NT2/D1 (cell line): ENCODE data around the gene PRSS50.
"Not testable (repeated sequence)": the region's sequence is repeated elsewhere in the genome, so short reads cannot be mapped to it uniquely, and the experiment has no call there.

Source experiments
- DNase-seq: peaks from one replicate; pipeline ENCODE4 v3.0.0-alpha.2; 2011; ENCODE audit warnings: low read depth, low spot score
- H3K27me3 ChIP-seq: 2 replicates; pipeline ENCODE4 v1.6.0; 2011; ENCODE audit warnings: mild to moderate bottlenecking; ENCODE audit not compliant: insufficient read length, insufficient read depth
- H3K36me3 ChIP-seq: 2 replicates; pipeline ENCODE4 v1.6.1; 2011; ENCODE audit warnings: mild to moderate bottlenecking, low read length, mixed read lengths; ENCODE audit not compliant: insufficient read depth, insufficient read length
- H3K4me1 ChIP-seq: 2 replicates; pipeline ENCODE4 v1.5.1; 2011; ENCODE audit not compliant: insufficient read depth, insufficient read length
- H3K4me3 ChIP-seq: 2 replicates; pipeline ENCODE4 v1.5.1; 2011; ENCODE audit warnings: low read depth; ENCODE audit not compliant: insufficient read length
- H3K9ac ChIP-seq: 2 replicates; pipeline ENCODE4 v1.6.0; 2011; ENCODE audit warnings: low read depth; ENCODE audit not compliant: insufficient read length
- H3K9me3 ChIP-seq: 2 replicates; pipeline ENCODE4 v1.5.1; 2011; ENCODE audit warnings: mild to moderate bottlenecking, low read length; ENCODE audit not compliant: insufficient read depth
- SUZ12 ChIP-seq: IDR thresholded peaks from 2 replicates; pipeline ENCODE4 v1.6.1; 2011; ENCODE audit not compliant: insufficient read length, insufficient read depth; ENCODE audit errors: extremely low read depth
- YY1 ChIP-seq: IDR thresholded peaks from 2 replicates; pipeline ENCODE4 v1.6.1; 2011; ENCODE audit not compliant: insufficient read length, insufficient read depth
- ZNF274 ChIP-seq: IDR thresholded peaks from 2 replicates; pipeline ENCODE4 v1.6.1; 2011; ENCODE audit warnings: mild to moderate bottlenecking, low read depth, low read length

Gene PRSS50

DNA sequence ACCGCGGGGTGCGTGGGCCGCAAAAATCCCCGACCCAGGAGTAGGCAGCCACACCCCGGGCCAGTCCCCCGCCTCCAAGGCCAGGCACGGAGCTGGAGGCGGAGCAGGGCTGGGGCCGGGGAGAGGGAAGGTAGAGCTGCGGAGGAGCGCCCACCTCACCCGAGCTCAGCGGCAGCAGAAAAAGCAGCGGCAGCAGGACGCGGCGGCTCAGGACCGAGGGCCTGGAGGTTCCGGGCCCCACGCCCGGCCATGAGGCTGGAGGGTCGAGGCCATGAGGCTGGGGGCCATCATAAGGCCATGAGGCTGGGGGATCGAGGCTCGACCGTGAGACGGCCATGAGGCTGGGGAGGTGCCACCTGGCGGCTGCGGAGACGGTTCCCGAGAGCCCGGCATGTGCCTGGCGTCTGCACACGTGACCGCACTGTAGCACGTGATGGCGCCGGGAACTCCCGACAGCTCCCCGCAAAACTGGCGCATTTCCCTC, 32.9 kb upstream of the PRSS50 start:
- H3K4me1 ChIP-seq = peaks cover 5% of the 10 kb centered on the region
- TF ChIP-seq ZNF274 (no peak), SUZ12 (no peak), YY1 (no peak)
- no peak overlapping the region for H3K4me3 ChIP-seq
- no peaks in the 10 kb centered on the region for H3K27me3 ChIP-seq
- H3K9me3 ChIP-seq = no peaks in the 10 kb centered on the region
- H3K36me3 ChIP-seq = no peaks in the 10 kb centered on the region
- no peak overlapping the region for H3K9ac ChIP-seq
- DNase-seq = no peak

DNA sequence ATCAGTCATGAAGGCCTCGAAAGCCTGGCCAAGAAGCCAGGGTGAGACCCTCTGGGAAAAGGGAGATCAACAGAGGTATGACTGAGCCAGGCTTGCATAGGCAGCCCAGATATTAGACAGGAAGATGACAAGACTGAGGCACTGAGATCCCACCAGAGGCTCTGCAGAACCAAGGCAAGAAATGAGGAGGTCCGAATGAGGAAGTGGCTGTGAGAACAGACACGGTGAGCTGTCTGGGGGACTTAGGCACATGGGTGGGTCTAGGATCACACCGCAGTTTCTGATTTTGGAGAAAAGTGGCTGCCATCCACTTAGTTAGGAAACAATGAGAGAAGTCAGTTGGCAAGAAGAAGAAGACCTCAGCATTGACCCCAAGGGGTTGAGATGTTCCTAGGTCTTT, 31.5 kb upstream of the PRSS50 start:
- H3K36me3 ChIP-seq = no peaks in the 10 kb centered on the region
- peak overlapping the region; percentile 7 for H3K9ac ChIP-seq
- DNase-seq = no peak
- no peaks in the 10 kb centered on the region for H3K9me3 ChIP-seq
- H3K4me1 ChIP-seq = peaks cover 13% of the 10 kb centered on the region
- H3K27me3 ChIP-seq = no peaks in the 10 kb centered on the region
- H3K4me3 ChIP-seq = no peak overlapping the region
- no peak for TF ChIP-seq YY1

GRCh38 chr3:46748170-46748569, 30.5 kb upstream of the PRSS50 start:
- H3K36me3 ChIP-seq = no peaks in the 10 kb centered on the region
- H3K27me3 ChIP-seq = no peaks in the 10 kb centered on the region
- DNase-seq = peak; percentile 59
- H3K9ac ChIP-seq = no peak overlapping the region
- H3K4me3 ChIP-seq = no peak overlapping the region
- TF ChIP-seq YY1 = no peak
- TF ChIP-seq ZNF274 = no peak
- no peak for TF ChIP-seq SUZ12
- peaks cover 20% of the 10 kb centered on the region for H3K4me1 ChIP-seq
- no peaks in the 10 kb centered on the region for H3K9me3 ChIP-seq

DNA sequence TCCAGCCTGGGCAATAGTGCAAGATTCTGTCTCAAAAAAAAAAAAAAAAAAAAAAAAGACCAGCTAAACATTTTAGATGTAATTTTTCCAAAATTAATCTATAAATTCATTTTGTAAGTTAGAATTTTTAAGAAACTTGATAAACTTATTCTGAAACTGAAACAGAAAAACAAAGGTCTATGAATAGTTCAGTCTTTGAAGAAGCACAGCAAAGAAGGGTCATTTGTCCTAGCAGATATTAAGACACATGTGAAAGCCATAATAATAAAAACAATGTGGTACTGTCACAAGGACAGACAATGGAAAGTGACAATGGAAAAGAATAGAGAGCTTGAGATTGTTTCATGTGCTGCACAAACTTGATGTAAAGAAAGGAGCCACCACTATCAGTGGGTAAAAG, 29.0 kb upstream of the PRSS50 start:
- TF ChIP-seq YY1 = no peak
- TF ChIP-seq SUZ12 = no peak
- TF ChIP-seq ZNF274 = no peak
- Histone ChIP-seq H3K27me3 (no peaks in the 10 kb centered on the region), H3K4me3 (no peak overlapping the region), H3K4me1 (peaks cover 25% of the 10 kb centered on the region), H3K9ac (no peak overlapping the region), H3K9me3 (no peaks in the 10 kb centered on the region), H3K36me3 (no peaks in the 10 kb centered on the region)
- no peak for DNase-seq

- DNase-seq = no peak
- no peaks in the 10 kb centered on the region for H3K36me3 ChIP-seq
- no peak overlapping the region for H3K9ac ChIP-seq
- H3K4me3 ChIP-seq = no peak overlapping the region
- peaks cover 20% of the 10 kb centered on the region for H3K4me1 ChIP-seq
- no peaks in the 10 kb centered on the region for H3K27me3 ChIP-seq
- no peaks in the 10 kb centered on the region for H3K9me3 ChIP-seq
- TF ChIP-seq ZNF274 (no peak), SUZ12 (no peak), YY1 (no peak)
Measured at GRCh38 chr3:46742992-46743585, 25.4 kb upstream of the PRSS50 start.

- H3K27me3 ChIP-seq, H3K4me3 ChIP-seq, H3K36me3 ChIP-seq, DNase-seq, H3K9me3 ChIP-seq, H3K9ac ChIP-seq: not testable (repeated sequence)
- peaks cover 16% of the 10 kb centered on the region for H3K4me1 ChIP-seq
Measured at GRCh38 chr3:46739565-46739964, 21.9 kb upstream of the PRSS50 start.

DNA sequence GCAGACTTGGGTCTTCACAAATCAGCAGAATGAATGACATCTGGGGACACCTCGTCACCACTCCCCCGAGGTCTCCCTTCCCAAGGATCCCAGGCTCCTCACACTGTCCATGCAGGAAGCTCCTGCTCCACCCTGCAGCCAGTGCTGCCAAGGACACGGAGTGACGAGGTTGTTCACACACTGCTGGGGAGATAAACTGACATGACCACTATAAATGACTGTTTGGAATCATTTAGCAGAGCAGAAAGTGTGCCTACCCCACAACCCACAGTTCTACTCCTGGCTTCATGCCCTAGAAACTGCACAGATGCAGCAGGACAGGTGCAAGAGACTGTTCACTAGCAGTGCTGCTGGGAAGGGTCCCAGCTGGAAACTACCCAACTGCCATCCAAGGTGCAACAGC, 19.7 kb upstream of the PRSS50 start:
- TF ChIP-seq ZNF274 (no peak), YY1 (no peak), SUZ12 (no peak)
- no peaks in the 10 kb centered on the region for H3K36me3 ChIP-seq
- no peaks in the 10 kb centered on the region for H3K27me3 ChIP-seq
- H3K4me1 ChIP-seq = no peaks in the 10 kb centered on the region
- no peaks in the 10 kb centered on the region for H3K9me3 ChIP-seq
- no peak for DNase-seq
- no peak overlapping the region for H3K9ac ChIP-seq
- no peak overlapping the region for H3K4me3 ChIP-seq
